GM18505 (cell line): Measurements from ENCODE around the gene MAGIX.

Experiments
- ATAC-seq: cut with Tn5 transposase; IDR thresholded peaks from one replicate; pipeline ENCODE4 v1.9.1; 2021; ENCODE audit not compliant: unreplicated experiment
- POLR2A ChIP-seq: IDR thresholded peaks from 4 replicates; pipeline ENCODE4 v1.6.1; 2011; ENCODE audit warnings: borderline replicate concordance; ENCODE audit not compliant: insufficient read depth, insufficient read length; ENCODE audit errors: extremely low read depth

Gene MAGIX

GRCh38 chrX:49212209-49212608, 49.7 kb downstream of the MAGIX start:
- no peak for TF ChIP-seq POLR2A
- no peak for ATAC-seq

DNA sequence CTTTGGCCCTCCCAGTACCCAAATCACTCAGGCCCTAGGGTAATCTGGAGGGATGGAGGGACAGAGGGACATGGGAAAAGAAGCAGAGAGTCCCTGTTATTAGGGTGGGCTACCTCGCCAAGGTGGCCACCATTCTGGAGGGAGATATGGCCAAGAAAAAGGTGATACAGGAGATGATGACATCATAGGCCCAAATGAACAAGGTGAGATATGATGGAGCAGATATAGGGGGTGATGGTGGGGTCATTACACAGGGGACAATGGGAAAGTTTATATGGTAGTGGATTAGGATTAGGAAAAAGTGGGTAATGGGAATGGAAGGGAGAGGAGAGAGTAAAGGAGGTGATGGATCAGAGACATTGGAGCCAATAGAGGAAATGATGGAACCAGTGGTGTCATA, 50.3 kb downstream of the MAGIX start:
- no peak for TF ChIP-seq POLR2A
- ATAC-seq, result no peak

DNA sequence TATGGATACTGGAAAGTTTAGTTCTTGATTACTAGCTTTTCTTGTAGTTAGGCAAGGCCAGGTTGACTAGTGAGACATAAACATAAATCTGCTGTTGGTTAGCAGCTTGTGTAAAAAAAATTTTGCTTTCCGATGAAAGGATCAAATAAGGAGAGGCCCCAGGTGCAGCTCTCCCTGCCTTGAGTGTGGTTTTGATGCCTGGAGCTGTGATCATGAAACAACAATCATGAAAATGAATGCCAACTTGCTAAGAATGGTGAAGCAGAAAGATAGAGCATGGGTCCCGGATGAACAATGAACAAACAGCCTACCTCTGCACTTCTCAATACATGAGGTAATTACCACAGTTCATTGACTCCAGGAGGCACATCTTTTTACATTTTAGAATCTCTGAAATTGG, 51.9 kb downstream of the MAGIX start:
- no peak for TF ChIP-seq POLR2A
- no peak for ATAC-seq

GRCh38 chrX:49214996-49215526, 52.5 kb downstream of the MAGIX start:
- TF ChIP-seq POLR2A, result no peak
- no peak for ATAC-seq
